Erythroblast (primary cell): ENCODE measurements around the gene ERGIC3.

Source experiments
- GATA1 ChIP-seq: IDR thresholded peaks from 2 replicates; pipeline ENCODE4 v1.6.1; 2011; ENCODE audit warnings: low read depth, mild to moderate bottlenecking, control low read depth, low read length, moderate library complexity
- POLR2A ChIP-seq: IDR thresholded peaks from 2 replicates; pipeline ENCODE4 v1.6.1; 2011; ENCODE audit warnings: mild to moderate bottlenecking, low read length

DNA sequence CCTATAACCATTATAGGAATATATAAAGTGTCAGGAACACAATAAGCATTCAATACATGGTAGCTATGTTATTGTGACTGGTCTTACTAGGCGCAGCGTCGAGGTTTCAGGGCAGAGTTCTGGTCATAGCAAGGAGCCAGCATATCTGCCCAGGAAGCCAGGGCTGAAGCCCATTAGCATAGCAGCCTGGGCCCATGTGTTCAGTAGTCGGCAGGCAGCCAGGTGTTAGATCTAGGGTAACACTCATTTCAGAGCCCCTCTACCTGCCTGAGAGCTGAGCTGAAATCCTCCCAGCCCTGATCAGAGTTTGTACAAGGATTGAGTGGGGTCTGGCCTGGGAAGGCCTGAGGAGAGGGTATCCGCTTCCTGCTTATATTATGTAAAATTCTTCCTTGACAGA lies 44.6 kb upstream of the ERGIC3 start:
- no peak for TF ChIP-seq POLR2A
- no peak for TF ChIP-seq GATA1
